KMS-11 (cell line): ENCODE measurements around the gene RRAD.

Source experiments
- H2AFZ ChIP-seq: fragments of 200-600 bp; sonication (generic); 2 replicates; pipeline ENCODE4 v1.6.1; 2016; ENCODE audit warnings: antibody characterized with exemption, mixed run types, low read depth
- H3K27ac ChIP-seq: fragments of 200-600 bp; sonication (generic); 2 replicates; pipeline ENCODE4 v1.6.1; 2016; ENCODE audit warnings: mild to moderate bottlenecking, mixed run types
- H3K27me3 ChIP-seq: fragments of 200-600 bp; sonication (generic); 2 replicates; pipeline ENCODE4 v1.6.1; 2017; ENCODE audit warnings: mild to moderate bottlenecking, low read depth, mixed run types, moderate library complexity; ENCODE audit not compliant: insufficient read depth
- H3K36me3 ChIP-seq: fragments of 200-600 bp; sonication (generic); 2 replicates; pipeline ENCODE4 v1.6.1; 2017; ENCODE audit warnings: mild to moderate bottlenecking, mixed run types; ENCODE audit not compliant: insufficient read depth
- H3K4me1 ChIP-seq: fragments of 200-600 bp; sonication (generic); 2 replicates; pipeline ENCODE4 v1.6.1; 2016; ENCODE audit warnings: mild to moderate bottlenecking, low read depth, mixed run types; ENCODE audit not compliant: poor library complexity, severe bottlenecking
- H3K4me2 ChIP-seq: fragments of 200-600 bp; sonication (generic); 2 replicates; pipeline ENCODE4 v1.7.0; 2016; ENCODE audit warnings: mild to moderate bottlenecking, mixed run types
- H3K4me3 ChIP-seq: fragments of 200-600 bp; sonication (generic); IDR thresholded peaks from 2 replicates; pipeline ENCODE4 v1.6.1; 2017; ENCODE audit warnings: low read depth, low read length, mixed read lengths; ENCODE audit not compliant: insufficient read depth
- H3K79me2 ChIP-seq: fragments of 200-600 bp; sonication (generic); 2 replicates; pipeline ENCODE4 v1.6.1; 2016; ENCODE audit warnings: low read depth, mixed run types; ENCODE audit not compliant: insufficient read depth
- H3K9ac ChIP-seq: fragments of 200-600 bp; sonication (generic); 2 replicates; pipeline ENCODE4 v1.6.1; 2016; ENCODE audit warnings: mild to moderate bottlenecking, mixed run types
- H4K20me1 ChIP-seq: fragments of 200-600 bp; sonication (generic); 2 replicates; pipeline ENCODE4 v1.6.1; 2016; ENCODE audit warnings: mild to moderate bottlenecking, mixed run types; ENCODE audit not compliant: insufficient read depth
- TF ChIP-seq, protein P1 (sequence below): fragments of 200-600 bp; sonication (generic); conservative IDR thresholded peaks from 2 replicates; pipeline ENCODE4 v1.6.1; 2017; ENCODE audit warnings: low read depth, mild to moderate bottlenecking, antibody characterized with exemption, low read length, moderate library complexity, mixed read lengths

RRAD gene

DNA sequence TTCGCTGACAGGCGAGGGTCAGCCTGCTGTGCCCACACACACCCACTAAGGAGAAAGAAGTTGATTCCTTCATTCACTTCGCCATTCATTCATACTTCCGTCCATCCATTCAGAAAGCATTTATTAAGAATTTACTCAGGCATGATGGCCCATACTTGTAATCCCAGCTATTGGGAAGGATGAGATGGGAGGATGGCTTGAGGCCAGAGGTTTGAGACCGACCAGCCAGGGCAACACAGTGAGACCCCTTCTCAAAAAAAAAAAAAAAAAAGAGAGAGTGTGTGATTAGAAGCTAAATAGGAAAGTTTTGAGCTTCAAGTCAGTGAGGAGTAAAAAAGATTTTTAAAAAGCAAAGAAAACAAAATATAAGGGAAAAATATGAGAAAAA lies 18.7 kb upstream of the RRAD start:
- no peaks in the 10 kb centered on the region for H3K79me2 ChIP-seq
- no peak overlapping the region for H3K9ac ChIP-seq
- H3K4me3 ChIP-seq, result no peak overlapping the region
- H3K36me3 ChIP-seq, result no peaks in the 10 kb centered on the region
- H4K20me1 ChIP-seq, result no peaks in the 10 kb centered on the region
- H3K27ac ChIP-seq, result no peak overlapping the region
- peaks cover 3% of the 10 kb centered on the region for H3K4me1 ChIP-seq
- H3K4me2 ChIP-seq, result no peak overlapping the region
- no peak overlapping the region for H2AFZ ChIP-seq
- H3K27me3 ChIP-seq, result no peaks in the 10 kb centered on the region
- TF ChIP-seq, protein P1, sequence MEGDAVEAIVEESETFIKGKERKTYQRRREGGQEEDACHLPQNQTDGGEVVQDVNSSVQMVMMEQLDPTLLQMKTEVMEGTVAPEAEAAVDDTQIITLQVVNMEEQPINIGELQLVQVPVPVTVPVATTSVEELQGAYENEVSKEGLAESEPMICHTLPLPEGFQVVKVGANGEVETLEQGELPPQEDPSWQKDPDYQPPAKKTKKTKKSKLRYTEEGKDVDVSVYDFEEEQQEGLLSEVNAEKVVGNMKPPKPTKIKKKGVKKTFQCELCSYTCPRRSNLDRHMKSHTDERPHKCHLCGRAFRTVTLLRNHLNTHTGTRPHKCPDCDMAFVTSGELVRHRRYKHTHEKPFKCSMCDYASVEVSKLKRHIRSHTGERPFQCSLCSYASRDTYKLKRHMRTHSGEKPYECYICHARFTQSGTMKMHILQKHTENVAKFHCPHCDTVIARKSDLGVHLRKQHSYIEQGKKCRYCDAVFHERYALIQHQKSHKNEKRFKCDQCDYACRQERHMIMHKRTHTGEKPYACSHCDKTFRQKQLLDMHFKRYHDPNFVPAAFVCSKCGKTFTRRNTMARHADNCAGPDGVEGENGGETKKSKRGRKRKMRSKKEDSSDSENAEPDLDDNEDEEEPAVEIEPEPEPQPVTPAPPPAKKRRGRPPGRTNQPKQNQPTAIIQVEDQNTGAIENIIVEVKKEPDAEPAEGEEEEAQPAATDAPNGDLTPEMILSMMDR, result no peak

DNA sequence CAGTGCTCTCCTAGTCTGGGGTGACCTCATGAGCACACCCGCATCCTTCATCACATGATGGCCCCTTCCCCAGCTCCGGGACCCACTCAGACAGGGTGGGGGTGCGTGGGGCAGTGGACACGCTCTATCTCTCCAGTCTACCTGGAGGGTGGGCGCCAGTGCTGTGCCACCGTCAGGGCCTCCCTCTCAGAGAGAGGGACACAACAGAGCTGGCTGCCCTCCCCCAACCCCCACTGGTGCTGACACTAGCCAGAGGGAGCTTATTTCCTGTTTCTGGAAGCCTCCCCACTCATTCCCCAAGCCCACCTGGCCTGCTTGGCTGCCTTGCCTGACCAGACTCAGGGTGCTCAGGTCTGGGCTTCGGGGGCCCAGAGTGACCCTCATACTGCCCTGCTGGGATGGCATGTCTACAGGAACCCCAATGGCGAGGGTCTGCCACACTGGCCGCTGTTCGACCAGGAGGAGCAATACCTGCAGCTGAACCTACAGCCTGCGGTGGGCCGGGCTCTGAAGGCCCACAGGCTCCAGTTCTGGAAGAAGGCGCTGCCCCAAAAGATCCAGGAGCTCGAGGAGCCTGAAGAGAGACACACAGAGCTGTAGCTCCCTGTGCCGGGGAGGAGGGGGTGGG lies 18.2 kb upstream of the RRAD start:
- H4K20me1 ChIP-seq, result no peaks in the 10 kb centered on the region
- H3K4me2 ChIP-seq, result no peak overlapping the region
- no peak overlapping the region for H2AFZ ChIP-seq
- no peaks in the 10 kb centered on the region for H3K27me3 ChIP-seq
- H3K9ac ChIP-seq, result no peak overlapping the region
- peaks cover 3% of the 10 kb centered on the region for H3K4me1 ChIP-seq
- no peaks in the 10 kb centered on the region for H3K36me3 ChIP-seq
- H3K4me3 ChIP-seq, result no peak overlapping the region
- TF ChIP-seq, protein P1, result no peak
- no peaks in the 10 kb centered on the region for H3K79me2 ChIP-seq
- H3K27ac ChIP-seq, result no peak overlapping the region

DNA sequence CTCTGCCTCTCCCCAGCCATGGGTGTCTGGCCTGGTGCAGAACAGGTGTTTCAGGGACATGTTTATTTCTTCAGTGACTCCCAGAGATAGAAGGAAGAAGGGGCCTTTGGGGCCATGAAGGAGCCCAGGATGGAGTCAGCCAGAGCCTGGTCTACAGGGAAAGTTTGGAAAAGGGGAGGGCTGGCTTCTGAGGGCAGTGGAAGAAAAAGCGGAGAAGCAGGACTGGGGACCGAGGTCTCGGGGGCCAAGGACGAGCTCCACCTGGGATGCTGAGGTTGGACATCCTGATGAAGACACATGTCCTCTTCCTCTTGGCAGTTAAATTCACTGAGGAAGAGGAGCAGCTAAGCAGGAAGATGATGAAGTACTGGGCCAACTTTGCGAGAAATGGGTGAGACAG lies 17.6 kb upstream of the RRAD start:
- H3K4me2 ChIP-seq, result no peak overlapping the region
- no peak overlapping the region for H3K4me3 ChIP-seq
- peaks cover 3% of the 10 kb centered on the region for H3K4me1 ChIP-seq
- H3K27ac ChIP-seq, result no peak overlapping the region
- no peak overlapping the region for H2AFZ ChIP-seq
- no peaks in the 10 kb centered on the region for H3K27me3 ChIP-seq
- no peaks in the 10 kb centered on the region for H3K79me2 ChIP-seq
- H4K20me1 ChIP-seq, result no peaks in the 10 kb centered on the region
- H3K9ac ChIP-seq, result no peak overlapping the region
- no peaks in the 10 kb centered on the region for H3K36me3 ChIP-seq
- TF ChIP-seq, protein P1, result no peak

DNA sequence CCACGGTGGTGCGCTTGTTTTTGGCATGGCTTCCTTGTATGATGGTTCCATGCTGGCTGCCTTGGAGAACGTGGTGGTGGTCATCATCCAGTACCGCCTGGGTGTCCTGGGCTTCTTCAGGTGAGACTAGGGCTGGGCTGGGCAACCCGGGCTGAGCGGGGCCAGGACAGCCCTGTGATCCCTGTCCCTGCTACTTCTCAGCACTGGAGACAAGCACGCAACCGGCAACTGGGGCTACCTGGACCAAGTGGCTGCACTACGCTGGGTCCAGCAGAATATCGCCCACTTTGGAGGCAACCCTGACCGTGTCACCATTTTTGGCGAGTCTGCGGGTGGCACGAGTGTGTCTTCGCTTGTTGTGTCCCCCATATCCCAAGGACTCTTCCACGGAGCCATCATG lies 14.9 kb upstream of the RRAD start:
- Histone ChIP-seq H3K9ac (no peak overlapping the region), H3K27me3 (no peaks in the 10 kb centered on the region), H3K4me1 (peaks cover 10% of the 10 kb centered on the region), H2AFZ (no peak overlapping the region), H3K4me2 (no peak overlapping the region), H3K36me3 (no peaks in the 10 kb centered on the region), H4K20me1 (no peaks in the 10 kb centered on the region), H3K27ac (no peak overlapping the region), H3K4me3 (no peak overlapping the region), H3K79me2 (peaks cover 3% of the 10 kb centered on the region; the same call in 1 of the 2 replicates)
- TF ChIP-seq, protein P1, result no peak
